ENCODE results near the gene NIPAL1. TPM values are rescaled to one million over a fixed set of nuclear protein-coding genes. Genes with fewer than 3 reads are reported as not detected.

NIPAL1 gene
- polyA plus RNA-seq, 1 donor from 2014 or later = 0.85 TPM

GRCh38 chr4:48032721-48033120, 16.1 kb downstream of the NIPAL1 start:
- Histone ChIP-seq H4K20me1 (ENCODE audit: insufficient read depth) (no peaks in the 10 kb centered on the region), H3K9me2 (ENCODE audit: insufficient read depth, low read length) (no peaks in the 10 kb centered on the region), H3K27ac (ENCODE audit: low read length) (no peak overlapping the region), H3K79me2 (replicated peaks; ENCODE audit: insufficient read depth, low read length) (no peaks in the 10 kb centered on the region), H3K27me3 (ENCODE audit: insufficient read depth, low read depth, low read length) (no peaks in the 10 kb centered on the region), H3F3A (ENCODE audit: insufficient read depth, low read length, poor library complexity, severe bottlenecking) (no peaks in the 10 kb centered on the region), H2AFZ (ENCODE audit: low read depth, low read length) (no peak overlapping the region), H3K4me3 (ENCODE audit: low read length) (no peak overlapping the region), H3K4me2 (ENCODE audit: low read length) (no peak overlapping the region), H3K36me3 (ENCODE audit: insufficient read depth, low read length) (no peaks in the 10 kb centered on the region), H3K9me3 (ENCODE audit: low read length) (no peaks in the 10 kb centered on the region), H3K9ac (ENCODE audit: low read length) (no peak overlapping the region)
- no peak for TF ChIP-seq TAF1 (IDR thresholded peaks at IDR 0.05; ENCODE audit: low read depth)
- TF ChIP-seq POLR2AphosphoS5 (IDR thresholded peaks at IDR 0.05) = no peak
- no peak for TF ChIP-seq RAD21 (conservative IDR thresholded peaks at IDR 0.05)
- no peak for TF ChIP-seq EZH2 (IDR thresholded peaks at IDR 0.05; ENCODE audit: borderline replicate concordance, insufficient read depth, low read length, poor library complexity, severe bottlenecking)
- TF ChIP-seq MXI1 (conservative IDR thresholded peaks at IDR 0.05; ENCODE audit: poor library complexity, severe bottlenecking) = no peak
- TF ChIP-seq, protein P1, sequence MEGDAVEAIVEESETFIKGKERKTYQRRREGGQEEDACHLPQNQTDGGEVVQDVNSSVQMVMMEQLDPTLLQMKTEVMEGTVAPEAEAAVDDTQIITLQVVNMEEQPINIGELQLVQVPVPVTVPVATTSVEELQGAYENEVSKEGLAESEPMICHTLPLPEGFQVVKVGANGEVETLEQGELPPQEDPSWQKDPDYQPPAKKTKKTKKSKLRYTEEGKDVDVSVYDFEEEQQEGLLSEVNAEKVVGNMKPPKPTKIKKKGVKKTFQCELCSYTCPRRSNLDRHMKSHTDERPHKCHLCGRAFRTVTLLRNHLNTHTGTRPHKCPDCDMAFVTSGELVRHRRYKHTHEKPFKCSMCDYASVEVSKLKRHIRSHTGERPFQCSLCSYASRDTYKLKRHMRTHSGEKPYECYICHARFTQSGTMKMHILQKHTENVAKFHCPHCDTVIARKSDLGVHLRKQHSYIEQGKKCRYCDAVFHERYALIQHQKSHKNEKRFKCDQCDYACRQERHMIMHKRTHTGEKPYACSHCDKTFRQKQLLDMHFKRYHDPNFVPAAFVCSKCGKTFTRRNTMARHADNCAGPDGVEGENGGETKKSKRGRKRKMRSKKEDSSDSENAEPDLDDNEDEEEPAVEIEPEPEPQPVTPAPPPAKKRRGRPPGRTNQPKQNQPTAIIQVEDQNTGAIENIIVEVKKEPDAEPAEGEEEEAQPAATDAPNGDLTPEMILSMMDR (IDR thresholded peaks at IDR 0.05; ENCODE audit: poor library complexity, severe bottlenecking) = no peak
- no peak for TF ChIP-seq SMC3 (conservative IDR thresholded peaks at IDR 0.05; ENCODE audit: poor library complexity)
- TF ChIP-seq, protein P2, sequence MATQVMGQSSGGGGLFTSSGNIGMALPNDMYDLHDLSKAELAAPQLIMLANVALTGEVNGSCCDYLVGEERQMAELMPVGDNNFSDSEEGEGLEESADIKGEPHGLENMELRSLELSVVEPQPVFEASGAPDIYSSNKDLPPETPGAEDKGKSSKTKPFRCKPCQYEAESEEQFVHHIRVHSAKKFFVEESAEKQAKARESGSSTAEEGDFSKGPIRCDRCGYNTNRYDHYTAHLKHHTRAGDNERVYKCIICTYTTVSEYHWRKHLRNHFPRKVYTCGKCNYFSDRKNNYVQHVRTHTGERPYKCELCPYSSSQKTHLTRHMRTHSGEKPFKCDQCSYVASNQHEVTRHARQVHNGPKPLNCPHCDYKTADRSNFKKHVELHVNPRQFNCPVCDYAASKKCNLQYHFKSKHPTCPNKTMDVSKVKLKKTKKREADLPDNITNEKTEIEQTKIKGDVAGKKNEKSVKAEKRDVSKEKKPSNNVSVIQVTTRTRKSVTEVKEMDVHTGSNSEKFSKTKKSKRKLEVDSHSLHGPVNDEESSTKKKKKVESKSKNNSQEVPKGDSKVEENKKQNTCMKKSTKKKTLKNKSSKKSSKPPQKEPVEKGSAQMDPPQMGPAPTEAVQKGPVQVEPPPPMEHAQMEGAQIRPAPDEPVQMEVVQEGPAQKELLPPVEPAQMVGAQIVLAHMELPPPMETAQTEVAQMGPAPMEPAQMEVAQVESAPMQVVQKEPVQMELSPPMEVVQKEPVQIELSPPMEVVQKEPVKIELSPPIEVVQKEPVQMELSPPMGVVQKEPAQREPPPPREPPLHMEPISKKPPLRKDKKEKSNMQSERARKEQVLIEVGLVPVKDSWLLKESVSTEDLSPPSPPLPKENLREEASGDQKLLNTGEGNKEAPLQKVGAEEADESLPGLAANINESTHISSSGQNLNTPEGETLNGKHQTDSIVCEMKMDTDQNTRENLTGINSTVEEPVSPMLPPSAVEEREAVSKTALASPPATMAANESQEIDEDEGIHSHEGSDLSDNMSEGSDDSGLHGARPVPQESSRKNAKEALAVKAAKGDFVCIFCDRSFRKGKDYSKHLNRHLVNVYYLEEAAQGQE (IDR thresholded peaks at IDR 0.05; ENCODE audit: borderline replicate concordance) = no peak

- Histone ChIP-seq H3K9ac (ENCODE audit: low read length) (no peak overlapping the region), H3K27me3 (ENCODE audit: insufficient read depth, low read depth, low read length) (no peaks in the 10 kb centered on the region), H3K4me3 (ENCODE audit: low read length) (no peak overlapping the region), H3K79me2 (replicated peaks; ENCODE audit: insufficient read depth, low read length) (no peaks in the 10 kb centered on the region), H3K4me2 (ENCODE audit: low read length) (no peak overlapping the region), H4K20me1 (ENCODE audit: insufficient read depth) (no peaks in the 10 kb centered on the region), H3K36me3 (ENCODE audit: insufficient read depth, low read length) (no peaks in the 10 kb centered on the region), H3F3A (ENCODE audit: insufficient read depth, low read length, poor library complexity, severe bottlenecking) (no peaks in the 10 kb centered on the region), H2AFZ (ENCODE audit: low read depth, low read length) (no peak overlapping the region), H3K27ac (ENCODE audit: low read length) (no peak overlapping the region), H3K9me2 (ENCODE audit: insufficient read depth, low read length) (no peaks in the 10 kb centered on the region), H3K9me3 (ENCODE audit: low read length) (no peaks in the 10 kb centered on the region)
- TF ChIP-seq EZH2 (IDR thresholded peaks at IDR 0.05; ENCODE audit: borderline replicate concordance, insufficient read depth, low read length, poor library complexity, severe bottlenecking) = no peak
- no peak for TF ChIP-seq SMC3 (conservative IDR thresholded peaks at IDR 0.05; ENCODE audit: poor library complexity)
- TF ChIP-seq TAF1 (IDR thresholded peaks at IDR 0.05; ENCODE audit: low read depth) = no peak
- TF ChIP-seq MXI1 (conservative IDR thresholded peaks at IDR 0.05; ENCODE audit: poor library complexity, severe bottlenecking) = no peak
- TF ChIP-seq, protein P2 (IDR thresholded peaks at IDR 0.05; ENCODE audit: borderline replicate concordance) = no peak
- TF ChIP-seq, protein P1 (IDR thresholded peaks at IDR 0.05; ENCODE audit: poor library complexity, severe bottlenecking) = no peak
- TF ChIP-seq EP300 (conservative IDR thresholded peaks at IDR 0.05; ENCODE audit: poor library complexity, severe bottlenecking) = no peak
- no peak for TF ChIP-seq POLR2AphosphoS5 (IDR thresholded peaks at IDR 0.05)
- no peak for TF ChIP-seq RAD21 (conservative IDR thresholded peaks at IDR 0.05)
These were observed 16.8 kb downstream of the NIPAL1 start for GRCh38 chr4:48033412-48033811.

Data from neural cell (in vitro differentiated cells).